Liver (tissue), 3 donors: ENCODE measurements around the gene JPT2.

ENCODE experiments used
- JUND ChIP-seq, 2 donors: IDR thresholded peaks; 2 replicates each; pipeline ENCODE4 v1.6.1; 2016; ENCODE audit warnings: antibody characterized with exemption in 2 of 2
- SP1 ChIP-seq: IDR thresholded peaks from 2 replicates; pipeline ENCODE4 v1.6.1; 2018; ENCODE audit warnings: antibody characterized with exemption, mild to moderate bottlenecking
- TAF1 ChIP-seq: conservative IDR thresholded peaks from 2 replicates; pipeline ENCODE4 v1.6.1; 2016; ENCODE audit warnings: antibody characterized with exemption, mild to moderate bottlenecking
- TF ChIP-seq, protein P1 (sequence below): fragments of 150-350 bp; IDR thresholded peaks from 2 replicates; pipeline ENCODE4 v1.5.1; 2017; ENCODE audit warnings: improper control_type of control experiment, low read depth, low read length; ENCODE audit not compliant: missing input control
- TF ChIP-seq, protein P2 (sequence below): IDR thresholded peaks from 2 replicates; pipeline ENCODE4 v1.6.1; 2016; ENCODE audit warnings: antibody characterized with exemption, mild to moderate bottlenecking
- TF ChIP-seq, protein P3 (sequence below): IDR thresholded peaks from 2 replicates; pipeline ENCODE4 v1.6.1; 2016; ENCODE audit warnings: antibody characterized with exemption
- TF ChIP-seq, protein P4 (sequence below): IDR thresholded peaks from 2 replicates; pipeline ENCODE4 v1.6.1; 2016; ENCODE audit warnings: antibody characterized with exemption
- donor health status: healthy.
- donor health status: healthy.

DNA sequence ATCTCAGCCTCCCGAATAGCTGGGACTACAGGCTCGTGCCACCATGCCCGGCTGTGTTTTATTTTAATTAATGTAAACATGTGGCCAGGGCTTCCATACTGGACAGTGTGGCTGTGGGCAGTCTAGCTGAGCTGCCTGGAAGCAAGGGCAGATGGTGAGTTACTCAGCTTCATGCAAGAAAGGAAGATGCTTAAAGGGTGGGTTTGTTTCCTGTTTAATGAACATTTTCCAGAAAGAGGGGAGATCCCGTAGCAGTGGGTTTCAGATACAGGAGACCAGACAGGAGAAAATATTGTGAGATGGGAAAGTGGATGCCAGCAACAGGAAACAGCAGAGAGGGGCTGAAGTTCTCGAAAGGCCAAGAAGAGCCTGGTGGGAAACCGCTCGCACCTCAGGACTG lies 35.3 kb downstream of the JPT2 start:
- TF ChIP-seq, protein P1, sequence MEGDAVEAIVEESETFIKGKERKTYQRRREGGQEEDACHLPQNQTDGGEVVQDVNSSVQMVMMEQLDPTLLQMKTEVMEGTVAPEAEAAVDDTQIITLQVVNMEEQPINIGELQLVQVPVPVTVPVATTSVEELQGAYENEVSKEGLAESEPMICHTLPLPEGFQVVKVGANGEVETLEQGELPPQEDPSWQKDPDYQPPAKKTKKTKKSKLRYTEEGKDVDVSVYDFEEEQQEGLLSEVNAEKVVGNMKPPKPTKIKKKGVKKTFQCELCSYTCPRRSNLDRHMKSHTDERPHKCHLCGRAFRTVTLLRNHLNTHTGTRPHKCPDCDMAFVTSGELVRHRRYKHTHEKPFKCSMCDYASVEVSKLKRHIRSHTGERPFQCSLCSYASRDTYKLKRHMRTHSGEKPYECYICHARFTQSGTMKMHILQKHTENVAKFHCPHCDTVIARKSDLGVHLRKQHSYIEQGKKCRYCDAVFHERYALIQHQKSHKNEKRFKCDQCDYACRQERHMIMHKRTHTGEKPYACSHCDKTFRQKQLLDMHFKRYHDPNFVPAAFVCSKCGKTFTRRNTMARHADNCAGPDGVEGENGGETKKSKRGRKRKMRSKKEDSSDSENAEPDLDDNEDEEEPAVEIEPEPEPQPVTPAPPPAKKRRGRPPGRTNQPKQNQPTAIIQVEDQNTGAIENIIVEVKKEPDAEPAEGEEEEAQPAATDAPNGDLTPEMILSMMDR: no peak
- TF ChIP-seq, protein P2, sequence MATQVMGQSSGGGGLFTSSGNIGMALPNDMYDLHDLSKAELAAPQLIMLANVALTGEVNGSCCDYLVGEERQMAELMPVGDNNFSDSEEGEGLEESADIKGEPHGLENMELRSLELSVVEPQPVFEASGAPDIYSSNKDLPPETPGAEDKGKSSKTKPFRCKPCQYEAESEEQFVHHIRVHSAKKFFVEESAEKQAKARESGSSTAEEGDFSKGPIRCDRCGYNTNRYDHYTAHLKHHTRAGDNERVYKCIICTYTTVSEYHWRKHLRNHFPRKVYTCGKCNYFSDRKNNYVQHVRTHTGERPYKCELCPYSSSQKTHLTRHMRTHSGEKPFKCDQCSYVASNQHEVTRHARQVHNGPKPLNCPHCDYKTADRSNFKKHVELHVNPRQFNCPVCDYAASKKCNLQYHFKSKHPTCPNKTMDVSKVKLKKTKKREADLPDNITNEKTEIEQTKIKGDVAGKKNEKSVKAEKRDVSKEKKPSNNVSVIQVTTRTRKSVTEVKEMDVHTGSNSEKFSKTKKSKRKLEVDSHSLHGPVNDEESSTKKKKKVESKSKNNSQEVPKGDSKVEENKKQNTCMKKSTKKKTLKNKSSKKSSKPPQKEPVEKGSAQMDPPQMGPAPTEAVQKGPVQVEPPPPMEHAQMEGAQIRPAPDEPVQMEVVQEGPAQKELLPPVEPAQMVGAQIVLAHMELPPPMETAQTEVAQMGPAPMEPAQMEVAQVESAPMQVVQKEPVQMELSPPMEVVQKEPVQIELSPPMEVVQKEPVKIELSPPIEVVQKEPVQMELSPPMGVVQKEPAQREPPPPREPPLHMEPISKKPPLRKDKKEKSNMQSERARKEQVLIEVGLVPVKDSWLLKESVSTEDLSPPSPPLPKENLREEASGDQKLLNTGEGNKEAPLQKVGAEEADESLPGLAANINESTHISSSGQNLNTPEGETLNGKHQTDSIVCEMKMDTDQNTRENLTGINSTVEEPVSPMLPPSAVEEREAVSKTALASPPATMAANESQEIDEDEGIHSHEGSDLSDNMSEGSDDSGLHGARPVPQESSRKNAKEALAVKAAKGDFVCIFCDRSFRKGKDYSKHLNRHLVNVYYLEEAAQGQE: no peak
- TF ChIP-seq SP1 (no peak), TAF1 (no peak), JUND (IDR thresholded peaks at IDR 0.05) (no peak)
- TF ChIP-seq, protein P3, sequence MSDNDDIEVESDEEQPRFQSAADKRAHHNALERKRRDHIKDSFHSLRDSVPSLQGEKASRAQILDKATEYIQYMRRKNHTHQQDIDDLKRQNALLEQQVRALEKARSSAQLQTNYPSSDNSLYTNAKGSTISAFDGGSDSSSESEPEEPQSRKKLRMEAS: no peak
- TF ChIP-seq, protein P4, sequence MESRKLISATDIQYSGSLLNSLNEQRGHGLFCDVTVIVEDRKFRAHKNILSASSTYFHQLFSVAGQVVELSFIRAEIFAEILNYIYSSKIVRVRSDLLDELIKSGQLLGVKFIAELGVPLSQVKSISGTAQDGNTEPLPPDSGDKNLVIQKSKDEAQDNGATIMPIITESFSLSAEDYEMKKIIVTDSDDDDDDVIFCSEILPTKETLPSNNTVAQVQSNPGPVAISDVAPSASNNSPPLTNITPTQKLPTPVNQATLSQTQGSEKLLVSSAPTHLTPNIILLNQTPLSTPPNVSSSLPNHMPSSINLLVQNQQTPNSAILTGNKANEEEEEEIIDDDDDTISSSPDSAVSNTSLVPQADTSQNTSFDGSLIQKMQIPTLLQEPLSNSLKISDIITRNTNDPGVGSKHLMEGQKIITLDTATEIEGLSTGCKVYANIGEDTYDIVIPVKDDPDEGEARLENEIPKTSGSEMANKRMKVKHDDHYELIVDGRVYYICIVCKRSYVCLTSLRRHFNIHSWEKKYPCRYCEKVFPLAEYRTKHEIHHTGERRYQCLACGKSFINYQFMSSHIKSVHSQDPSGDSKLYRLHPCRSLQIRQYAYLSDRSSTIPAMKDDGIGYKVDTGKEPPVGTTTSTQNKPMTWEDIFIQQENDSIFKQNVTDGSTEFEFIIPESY: no peak
